SK-N-MC (cell line): ENCODE data around the gene KCNQ1.

Source experiments
- DNase-seq: peaks from one replicate; pipeline ENCODE4 v3.0.0-alpha.2; 2011; ENCODE audit warnings: low read depth, low spot score
- H3K27ac ChIP-seq: fragments of 200-600 bp; sonication (generic); 2 replicates; pipeline ENCODE4 v1.5.1; 2016; ENCODE audit warnings: mixed run types
- H3K36me3 ChIP-seq: fragments of 200-600 bp; sonication (generic); 2 replicates; pipeline ENCODE4 v1.6.1; 2017; ENCODE audit warnings: antibody characterized with exemption, low read length, mixed read lengths; ENCODE audit not compliant: insufficient read depth
- H3K4me3 ChIP-seq: fragments of 200-600 bp; sonication (generic); 2 replicates; pipeline ENCODE4 v1.5.1; 2016
- H3K9ac ChIP-seq: fragments of 200-600 bp; sonication (generic); 2 replicates; pipeline ENCODE4 v1.8.0; 2017; ENCODE audit warnings: mixed run types, mixed read lengths; ENCODE audit not compliant: insufficient read length
- H3K9me3 ChIP-seq: fragments of 200-600 bp; sonication (generic); 2 replicates; pipeline ENCODE4 v1.6.1; 2017; ENCODE audit warnings: low read depth, mild to moderate bottlenecking, antibody characterized with exemption, low read length, moderate library complexity, mixed read lengths
- EZH2 ChIP-seq: fragments of 200-600 bp; sonication (generic); IDR thresholded peaks from one replicate; pipeline ENCODE4 v1.6.1; 2017; ENCODE audit warnings: antibody characterized with exemption
- FOXP2 ChIP-seq: optimal IDR thresholded peaks from 2 replicates; pipeline ENCODE3; 2011; ENCODE audit warnings: mild to moderate bottlenecking, moderate library complexity; ENCODE audit not compliant: insufficient read depth; ENCODE audit errors: extremely low read length, control extremely low read depth
- POLR2AphosphoS5 ChIP-seq: IDR thresholded peaks from 2 replicates; pipeline ENCODE4 v1.6.1; 2012; ENCODE audit warnings: mild to moderate bottlenecking, low read depth, low read length, borderline replicate concordance

Gene KCNQ1

GRCh38 chr11:2788168-2789071, 343.6 kb downstream of the KCNQ1 start:
- Histone ChIP-seq H3K9me3 (no peaks in the 10 kb centered on the region), H3K27ac (no peak overlapping the region), H3K36me3 (no peaks in the 10 kb centered on the region), H3K4me3 (no peak overlapping the region), H3K9ac (no peak overlapping the region)
- TF ChIP-seq POLR2AphosphoS5: no peak
- TF ChIP-seq FOXP2: no peak
- no peak for TF ChIP-seq EZH2
- DNase-seq: no peak

- Histone ChIP-seq H3K36me3 (no peaks in the 10 kb centered on the region), H3K9me3 (no peaks in the 10 kb centered on the region), H3K4me3 (no peak overlapping the region), H3K27ac (no peak overlapping the region), H3K9ac (no peak overlapping the region)
- DNase-seq: no peak
- TF ChIP-seq FOXP2 (no peak), EZH2 (no peak), POLR2AphosphoS5 (no peak)
Observed at GRCh38 chr11:2789331-2789730, 344.5 kb downstream of the KCNQ1 start.

- TF ChIP-seq POLR2AphosphoS5 (no peak), EZH2 (no peak), FOXP2 (no peak)
- no peak for DNase-seq
- H3K36me3 ChIP-seq: no peaks in the 10 kb centered on the region
- H3K4me3 ChIP-seq: no peak overlapping the region
- H3K9ac ChIP-seq: no peak overlapping the region
- H3K27ac ChIP-seq: no peak overlapping the region
- no peaks in the 10 kb centered on the region for H3K9me3 ChIP-seq
Observed at GRCh38 chr11:2789791-2790567, 345.2 kb downstream of the KCNQ1 start.

GRCh38 chr11:2790568-2790921, 345.7 kb downstream of the KCNQ1 start:
- no peak overlapping the region for H3K27ac ChIP-seq
- H3K9me3 ChIP-seq: no peaks in the 10 kb centered on the region
- H3K36me3 ChIP-seq: no peaks in the 10 kb centered on the region
- H3K4me3 ChIP-seq: no peak overlapping the region
- no peak for DNase-seq
- no peak overlapping the region for H3K9ac ChIP-seq
- no peak for TF ChIP-seq FOXP2
- no peak for TF ChIP-seq EZH2
- TF ChIP-seq POLR2AphosphoS5: no peak

GRCh38 chr11:2791139-2791520, 346.3 kb downstream of the KCNQ1 start:
- H3K4me3 ChIP-seq: no peak overlapping the region
- no peak for DNase-seq
- no peaks in the 10 kb centered on the region for H3K36me3 ChIP-seq
- H3K27ac ChIP-seq: no peak overlapping the region
- no peaks in the 10 kb centered on the region for H3K9me3 ChIP-seq
- TF ChIP-seq POLR2AphosphoS5 (no peak), FOXP2 (no peak), EZH2 (no peak)
- no peak overlapping the region for H3K9ac ChIP-seq

- H3K4me3 ChIP-seq: no peak overlapping the region
- no peak overlapping the region for H3K9ac ChIP-seq
- H3K36me3 ChIP-seq: no peaks in the 10 kb centered on the region
- no peak overlapping the region for H3K27ac ChIP-seq
- H3K9me3 ChIP-seq: no peaks in the 10 kb centered on the region
- no peak for DNase-seq
- TF ChIP-seq EZH2 (no peak), POLR2AphosphoS5 (no peak), FOXP2 (no peak)
Observed at GRCh38 chr11:2791521-2792380, 346.9 kb downstream of the KCNQ1 start.

GRCh38 chr11:2792381-2793250, 347.8 kb downstream of the KCNQ1 start:
- Histone ChIP-seq H3K27ac (no peak overlapping the region), H3K9ac (no peak overlapping the region), H3K4me3 (no peak overlapping the region), H3K9me3 (no peaks in the 10 kb centered on the region), H3K36me3 (no peaks in the 10 kb centered on the region)
- no peak for TF ChIP-seq FOXP2
- TF ChIP-seq EZH2: no peak
- TF ChIP-seq POLR2AphosphoS5: no peak
- no peak for DNase-seq
